ENCODE results near the gene ACOD1. TPM values are rescaled to one million over a fixed set of nuclear protein-coding genes. Genes with fewer than 3 reads are reported as not detected.
"Not testable (repeated sequence)": the region's sequence is repeated elsewhere in the genome, so short reads cannot be mapped to it uniquely, and the experiment has no call there.

The ACOD1 gene
- total RNA-seq, 1 donor from 2014 or later = not detected

GRCh38 chr13:76943646-76944045 is 4.7 kb upstream of the ACOD1 start:
- ATAC-seq = no peak
- intact Hi-C loops (cut with DNase I) = no loop called here
- DNase-seq (ENCODE audit: missing footprints) = no peak

GRCh38 chr13:76944456-76944855 is 3.9 kb upstream of the ACOD1 start:
- ATAC-seq (no peak), DNase-seq (ENCODE audit: missing footprints) (no peak)
- intact Hi-C loops (cut with DNase I) = no loop called here

- ATAC-seq = no peak
- DNase-seq (ENCODE audit: missing footprints) = no peak
- intact Hi-C loops (cut with DNase I) = no loop called here
Observed at GRCh38 chr13:76950101-76950500, 1.8 kb downstream of the ACOD1 start.

GRCh38 chr13:76953968-76954367 is 5.7 kb downstream of the ACOD1 start:
- intact Hi-C loops (cut with DNase I) = no loop called here
- DNase-seq (ENCODE audit: missing footprints) = no peak
- no peak for ATAC-seq

GRCh38 chr13:76954538-76954937 is 6.2 kb downstream of the ACOD1 start:
- intact Hi-C loops (cut with DNase I) = no loop called here
- DNase-seq (ENCODE audit: missing footprints) (no peak), ATAC-seq (no peak)

GRCh38 chr13:76955193-76955592 is 6.9 kb downstream of the ACOD1 start:
- no peak for DNase-seq (ENCODE audit: missing footprints)
- no peak for ATAC-seq
- intact Hi-C loops (cut with DNase I) = no loop called here

GRCh38 chr13:76955661-76956060 is 7.3 kb downstream of the ACOD1 start:
- intact Hi-C loops (cut with DNase I) = no loop called here
- no peak for ATAC-seq
- DNase-seq (ENCODE audit: missing footprints) = no peak

GRCh38 chr13:76958841-76959432 is 10.6 kb downstream of the ACOD1 start:
- intact Hi-C loops (cut with DNase I) = no loop called here
- no peak for DNase-seq (ENCODE audit: missing footprints)
- ATAC-seq = no peak

GRCh38 chr13:76959734-76960133 is 11.4 kb downstream of the ACOD1 start:
- ATAC-seq; DNase-seq (ENCODE audit: missing footprints); intact Hi-C loops (cut with DNase I): not testable (repeated sequence)

- intact Hi-C loops (cut with DNase I) = no loop called here
- DNase-seq (ENCODE audit: missing footprints) = peak; percentile 81
- peak; percentile 60 for ATAC-seq
Observed at GRCh38 chr13:76965759-76966421, 17.6 kb downstream of the ACOD1 start.

- intact Hi-C loops (cut with DNase I) = no loop called here
- DNase-seq (ENCODE audit: missing footprints) (no peak), ATAC-seq (no peak)
Observed at GRCh38 chr13:76967031-76967430, 18.7 kb downstream of the ACOD1 start.

GRCh38 chr13:76968041-76968440 is 19.7 kb downstream of the ACOD1 start:
- no peak for ATAC-seq
- intact Hi-C loops (cut with DNase I) = no loop called here
- DNase-seq (ENCODE audit: missing footprints) = no peak

GRCh38 chr13:76969488-76970365 is 21.4 kb downstream of the ACOD1 start:
- DNase-seq (ENCODE audit: missing footprints) = no peak
- ATAC-seq = no peak
- intact Hi-C loops (cut with DNase I) = no loop called here

- no peak for DNase-seq (ENCODE audit: missing footprints)
- intact Hi-C loops (cut with DNase I) = no loop called here
Observed at GRCh38 chr13:76971215-76971614, 22.9 kb downstream of the ACOD1 start.

GRCh38 chr13:76971851-76972829 is 23.8 kb downstream of the ACOD1 start:
- intact Hi-C loops (cut with DNase I) = no loop called here
- ATAC-seq (no peak), DNase-seq (ENCODE audit: missing footprints) (no peak)

More at GRCh38 chr13:76971215-76971614, 22.9 kb downstream of the ACOD1 start:
- ATAC-seq = no peak

- DNase-seq (ENCODE audit: missing footprints) (no peak), ATAC-seq (no peak)
- intact Hi-C loops (cut with DNase I) = no loop called here
Observed at GRCh38 chr13:76973920-76974617, 25.8 kb downstream of the ACOD1 start.

- intact Hi-C loops (cut with DNase I) = no loop called here
- ATAC-seq (no peak), DNase-seq (ENCODE audit: missing footprints) (no peak)
Observed at GRCh38 chr13:76974618-76974975, 26.3 kb downstream of the ACOD1 start.

- DNase-seq (ENCODE audit: missing footprints) (no peak), ATAC-seq (no peak)
- intact Hi-C loops (cut with DNase I) = no loop called here
Observed at GRCh38 chr13:76975863-76976262, 27.6 kb downstream of the ACOD1 start.
